NCI-H446 (cell line): Measurements from ENCODE around the gene ADAMTS15.

Experiments
- DNase-seq, 2 experiments: peaks; one replicate each; lab custom pipeline; 2025; lab: John Stamatoyannopoulos, UW

The ADAMTS15 gene

GRCh38 chr11:130448416-130449309 is at the start of gene ADAMTS15:
Gene ADAMTS15, plus strand, starts transcription at chr11:130448645. Its CDS starts 329 bp downstream, at chr11:130448974.
- peak in 1 of 2 experiments; percentile 19 for DNase-seq

GRCh38 chr11:130399196-130399595 is 49.2 kb upstream of the ADAMTS15 start:
- no peak for DNase-seq

- no peak for DNase-seq
Observed at GRCh38 chr11:130400781-130401483, 47.5 kb upstream of the ADAMTS15 start.

- no peak for DNase-seq
Observed at GRCh38 chr11:130402570-130402969, 45.9 kb upstream of the ADAMTS15 start.

- DNase-seq, result no peak
Observed at GRCh38 chr11:130403271-130403804, 45.1 kb upstream of the ADAMTS15 start.

- no peak for DNase-seq
Observed at GRCh38 chr11:130403967-130404366, 44.5 kb upstream of the ADAMTS15 start.

GRCh38 chr11:130404727-130405126 is 43.7 kb upstream of the ADAMTS15 start:
- no peak for DNase-seq

- DNase-seq, result no peak
Observed at GRCh38 chr11:130405428-130405827, 43.0 kb upstream of the ADAMTS15 start.

GRCh38 chr11:130407978-130408377 is 40.5 kb upstream of the ADAMTS15 start:
- peak in 1 of 2 experiments; percentile 32 for DNase-seq

- DNase-seq, result no peak
Observed at GRCh38 chr11:130408401-130408890, 40.0 kb upstream of the ADAMTS15 start.

- no peak for DNase-seq
Observed at GRCh38 chr11:130408901-130409300, 39.5 kb upstream of the ADAMTS15 start.

GRCh38 chr11:130409594-130410388 is 38.7 kb upstream of the ADAMTS15 start:
- no peak for DNase-seq

GRCh38 chr11:130411223-130411622 is 37.2 kb upstream of the ADAMTS15 start:
- DNase-seq, result no peak

- no peak for DNase-seq
Observed at GRCh38 chr11:130413405-130414106, 34.9 kb upstream of the ADAMTS15 start.

GRCh38 chr11:130414107-130415080 is 34.1 kb upstream of the ADAMTS15 start:
- no peak for DNase-seq

GRCh38 chr11:130415731-130416529 is 32.5 kb upstream of the ADAMTS15 start:
- DNase-seq, result no peak

- no peak for DNase-seq
Observed at GRCh38 chr11:130416530-130416882, 31.9 kb upstream of the ADAMTS15 start.

GRCh38 chr11:130416906-130417305 is 31.5 kb upstream of the ADAMTS15 start:
- DNase-seq, result no peak

- no peak for DNase-seq
Observed at GRCh38 chr11:130418210-130418609, 30.2 kb upstream of the ADAMTS15 start.
